RWPE1 (cell line): Measurements from ENCODE around the gene ZNF648.

Experiments
- CTCF ChIA-PET: fragments of 350-600 bp; sonication (Branson Sonifier 250); formaldehyde crosslinking; extraction: SDS; loops from one replicate; lab custom pipeline; 2021; lab: Yijun Ruan, JAX
- POLR2A ChIA-PET: fragments of 400-600 bp; formaldehyde crosslinking; extraction: SDS; loops from one replicate; lab custom pipeline; 2020; ENCODE audit warnings: antibody characterized with exemption; ENCODE audit not compliant: low non-redundant PET; lab: Yijun Ruan, JAX
- DNase-seq: peaks from one replicate; pipeline ENCODE4 v3.0.0; 2012; ENCODE audit warnings: low spot score
- H3K27ac ChIP-seq: fragments of 450-650 bp; 2 replicates; pipeline ENCODE4 v1.5.1; 2017
- CTCF ChIP-seq: fragments of 450-650 bp; conservative IDR thresholded peaks from 2 replicates; pipeline ENCODE4 v1.5.1; 2017; ENCODE audit warnings: low read depth, mild to moderate bottlenecking

The ZNF648 gene

GRCh38 chr1:182087304-182087703 lies 25.8 kb upstream of the ZNF648 start:
- TF ChIP-seq CTCF: no peak
- ChIA-PET CTCF (interaction anchor here (2.4 to 5.7 kb wide), 2 partner anchors 56 to 310 kb away, joined by 11 to 40 read pairs; no protein-coding TSS in a partner anchor), POLR2A (interaction anchor here (0.7 kb wide), 1 partner anchor 304 kb away, joined by 3 read pairs; the partner anchor contains the start of gene GLUL)
- peak overlapping the region; percentile 87 for H3K27ac ChIP-seq
- DNase-seq: no peak

GRCh38 chr1:182086620-182087019 lies 25.1 kb upstream of the ZNF648 start:
- DNase-seq: no peak
- peak overlapping the region; percentile 87 for H3K27ac ChIP-seq
- ChIA-PET POLR2A (no interaction called here), CTCF (interaction anchor here (2.4 to 5.7 kb wide), 2 partner anchors 57 to 310 kb away, joined by 11 to 40 read pairs; no protein-coding TSS in a partner anchor)
- TF ChIP-seq CTCF: no peak

GRCh38 chr1:182086136-182086535 lies 24.6 kb upstream of the ZNF648 start:
- ChIA-PET CTCF (interaction anchor here (0.9 to 5.7 kb wide), 5 partner anchors 8 to 511 kb away, joined by 3 to 40 read pairs (median 3); no protein-coding TSS in a partner anchor), POLR2A (no interaction called here)
- peak overlapping the region; percentile 39; the same call in 1 of the 2 replicates for H3K27ac ChIP-seq
- no peak for TF ChIP-seq CTCF
- no peak for DNase-seq

GRCh38 chr1:182085726-182086125 lies 24.2 kb upstream of the ZNF648 start:
- ChIA-PET CTCF (interaction anchor here (0.6 to 5.7 kb wide), 9 partner anchors 9 to 511 kb away, joined by 3 to 40 read pairs (median 3); no protein-coding TSS in a partner anchor), POLR2A (no interaction called here)
- H3K27ac ChIP-seq: peak overlapping the region; percentile 39
- TF ChIP-seq CTCF: no peak
- no peak for DNase-seq

GRCh38 chr1:182084487-182085316 lies 23.2 kb upstream of the ZNF648 start:
- ChIA-PET POLR2A (no interaction called here), CTCF (interaction anchor here (0.6 to 5.7 kb wide), 9 partner anchors 14 to 725 kb away, joined by 3 to 40 read pairs (median 4); no protein-coding TSS in a partner anchor)
- TF ChIP-seq CTCF: peak; percentile 72
- peak; percentile 78 for DNase-seq
- H3K27ac ChIP-seq: peak overlapping the region; percentile 39

GRCh38 chr1:182083851-182084486 lies 22.5 kb upstream of the ZNF648 start:
- no peak overlapping the region for H3K27ac ChIP-seq
- POLR2A ChIA-PET: no interaction called here
- no peak for TF ChIP-seq CTCF
- DNase-seq: no peak
- CTCF ChIA-PET: interaction anchor here (0.6 to 5.7 kb wide), 3 partner anchors 60 to 726 kb away, joined by 4 to 40 read pairs (median 4); no protein-coding TSS in a partner anchor
